HG03095 (cell line): ENCODE results near the gene SERPINB10.

ENCODE experiments used
- ATAC-seq: cut with Tn5 transposase; IDR thresholded peaks from one replicate; pipeline ENCODE4 v1.9.1; 2021; ENCODE audit warnings: moderate library complexity; ENCODE audit not compliant: unreplicated experiment

The SERPINB10 gene, protein sequence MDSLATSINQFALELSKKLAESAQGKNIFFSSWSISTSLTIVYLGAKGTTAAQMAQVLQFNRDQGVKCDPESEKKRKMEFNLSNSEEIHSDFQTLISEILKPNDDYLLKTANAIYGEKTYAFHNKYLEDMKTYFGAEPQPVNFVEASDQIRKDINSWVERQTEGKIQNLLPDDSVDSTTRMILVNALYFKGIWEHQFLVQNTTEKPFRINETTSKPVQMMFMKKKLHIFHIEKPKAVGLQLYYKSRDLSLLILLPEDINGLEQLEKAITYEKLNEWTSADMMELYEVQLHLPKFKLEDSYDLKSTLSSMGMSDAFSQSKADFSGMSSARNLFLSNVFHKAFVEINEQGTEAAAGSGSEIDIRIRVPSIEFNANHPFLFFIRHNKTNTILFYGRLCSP

GRCh38 chr18:63907664-63908063 is at the start of gene SERPINB10:
TSS of gene SERPINB10 (plus strand) at chr18:63907958. CDS start at chr18:63915511, 7,553 bp downstream.
- ATAC-seq: peak; percentile 67

- ATAC-seq: no peak
Measured at GRCh38 chr18:63858456-63858855, 49.3 kb upstream of the SERPINB10 start.

DNA sequence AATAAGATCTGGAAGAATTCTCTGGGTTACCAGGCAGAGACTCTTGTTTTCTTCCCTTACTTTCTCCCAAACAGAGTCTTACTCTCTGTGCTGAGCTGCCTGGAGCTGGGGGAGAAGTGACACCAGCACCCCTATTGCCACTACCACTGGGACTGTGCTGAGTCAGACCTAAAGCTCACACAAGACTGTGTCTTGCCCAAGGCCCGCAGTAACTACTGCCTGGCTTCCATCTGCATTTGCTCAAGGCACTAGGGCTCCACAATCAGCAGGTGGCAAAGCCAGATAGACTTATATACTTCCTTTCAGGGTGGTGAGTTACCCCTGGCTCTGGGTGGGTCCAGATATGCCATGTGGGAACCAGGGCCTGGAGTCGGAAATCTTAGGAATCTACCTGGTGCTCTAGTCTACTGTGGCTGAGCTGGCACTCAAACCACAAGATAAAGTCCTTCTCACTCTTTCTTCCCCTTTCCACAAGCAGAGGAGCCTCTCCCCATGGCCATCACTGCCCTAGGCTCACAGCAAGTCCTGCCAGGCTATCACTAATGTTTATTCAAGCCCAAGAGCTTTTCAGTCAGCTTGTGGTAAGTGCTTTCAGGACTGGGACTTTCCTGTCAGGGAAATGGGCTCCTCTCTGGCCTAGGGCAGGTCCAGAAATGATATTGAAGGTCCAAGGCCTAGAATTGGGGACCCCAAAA is 47.8 kb upstream of the SERPINB10 start:
- ATAC-seq: no peak

DNA sequence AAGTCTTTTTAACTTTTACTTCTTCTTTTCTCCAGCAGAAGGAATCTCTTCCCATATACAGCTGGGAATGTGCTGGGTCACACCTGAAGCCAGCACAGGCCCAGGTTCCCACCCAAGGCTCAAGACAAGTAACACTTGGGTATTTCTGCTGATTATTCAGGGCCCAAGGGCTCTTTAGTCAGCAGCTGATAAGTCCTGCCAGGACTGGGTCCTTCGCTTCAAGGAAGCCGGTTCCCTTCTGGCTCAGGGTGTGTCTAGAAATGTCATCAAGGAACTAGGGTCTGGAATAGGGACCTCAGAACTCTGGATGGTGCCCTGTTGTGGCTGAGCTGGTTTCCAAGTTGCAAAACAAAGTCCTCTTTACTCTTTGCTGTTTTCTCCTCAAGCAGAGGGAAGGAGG is 47.2 kb upstream of the SERPINB10 start:
- ATAC-seq: no peak

DNA sequence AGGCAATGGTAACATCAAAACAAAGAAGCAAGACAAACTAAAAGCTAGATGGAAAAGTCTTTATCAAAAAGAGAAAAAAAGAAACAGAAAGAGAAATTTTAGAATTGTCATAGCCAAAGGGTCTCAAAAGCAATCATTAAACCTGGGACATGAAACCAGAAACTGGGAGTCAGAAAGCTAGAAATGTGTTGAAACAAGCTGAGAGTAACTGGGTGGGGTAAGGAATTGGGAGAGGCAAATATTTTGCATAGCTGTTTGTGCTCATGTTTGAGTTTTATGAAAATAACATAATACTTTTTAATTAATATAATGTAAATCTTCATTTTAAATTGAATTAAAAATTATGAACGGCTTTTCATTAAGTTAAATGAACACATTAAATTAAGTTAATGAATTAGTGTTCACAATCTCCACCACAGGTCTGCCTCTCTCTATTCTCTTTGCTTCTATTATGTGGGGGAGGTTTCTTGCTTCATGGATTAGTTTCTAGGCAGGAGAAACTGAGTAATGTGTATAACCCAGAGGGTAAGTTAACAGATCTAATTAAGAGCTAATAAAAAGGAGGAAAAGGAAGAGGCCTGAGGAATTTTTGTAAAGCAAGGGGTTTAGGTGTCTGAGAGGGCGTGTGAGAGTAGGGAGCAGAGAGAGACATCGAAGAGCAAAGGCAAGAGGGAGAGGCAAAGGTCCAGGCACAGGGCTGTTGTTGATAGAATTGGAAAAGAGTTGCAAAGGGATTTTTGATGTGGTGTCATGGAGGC is 40.2 kb upstream of the SERPINB10 start:
- ATAC-seq: no peak

DNA sequence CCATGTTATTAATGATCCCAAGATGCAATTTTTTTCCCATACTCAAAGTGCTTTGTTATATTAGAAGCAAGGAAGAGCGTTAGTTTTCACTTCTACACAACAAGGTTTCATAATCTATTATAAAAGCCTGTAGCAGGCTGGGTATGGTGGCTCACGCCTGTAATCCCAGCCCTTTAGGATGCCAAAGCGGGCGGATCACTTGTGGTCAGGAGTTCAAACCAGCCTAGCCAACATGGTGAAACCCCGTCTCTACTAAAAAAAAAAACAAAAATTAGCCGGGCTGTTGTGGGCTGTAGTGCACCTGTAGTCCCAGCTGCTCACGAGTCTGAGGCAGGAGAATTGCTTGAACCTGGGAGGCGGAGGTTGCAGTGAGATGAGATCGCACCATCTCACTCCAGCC is 39.2 kb upstream of the SERPINB10 start:
- no peak for ATAC-seq

DNA sequence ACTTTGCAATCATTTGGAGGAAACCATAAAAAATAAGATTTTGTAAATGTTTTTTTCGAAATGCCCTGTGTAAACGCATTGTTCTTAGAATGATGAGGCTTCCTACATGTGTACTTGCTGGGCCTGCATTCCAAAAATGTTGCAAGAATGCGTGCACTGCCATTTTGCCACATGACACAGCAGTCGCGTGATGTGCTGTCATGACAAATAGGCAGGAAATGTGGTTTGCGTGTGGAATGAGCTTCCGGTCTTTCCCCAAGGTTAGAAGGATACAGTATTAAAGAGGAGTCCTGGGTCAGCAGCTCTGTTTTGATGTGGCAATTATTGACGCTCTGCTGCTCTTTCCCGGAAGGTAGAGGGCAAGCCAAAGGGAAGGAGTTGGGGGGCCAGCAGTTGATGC is 38.4 kb upstream of the SERPINB10 start:
- ATAC-seq: no peak

DNA sequence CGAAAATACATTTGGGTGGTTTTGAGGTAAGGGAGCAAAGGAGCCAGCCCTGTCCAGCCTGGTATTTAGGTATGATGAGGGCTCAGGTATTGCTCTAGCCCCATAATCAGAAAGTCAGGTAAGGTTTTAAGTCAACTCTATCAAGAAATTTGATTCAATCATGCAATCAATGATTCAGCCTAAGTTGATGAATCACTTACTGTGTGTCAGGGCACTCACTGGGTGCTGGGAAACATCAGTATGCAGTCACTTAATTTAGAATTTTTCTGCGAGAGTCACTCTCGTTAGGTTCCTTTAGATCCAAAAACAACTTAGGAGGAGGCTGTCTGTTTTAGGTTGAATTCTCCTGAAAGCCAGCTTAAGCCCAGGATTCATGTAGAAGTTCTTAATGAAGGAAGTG is 37.9 kb upstream of the SERPINB10 start:
- ATAC-seq: no peak

DNA sequence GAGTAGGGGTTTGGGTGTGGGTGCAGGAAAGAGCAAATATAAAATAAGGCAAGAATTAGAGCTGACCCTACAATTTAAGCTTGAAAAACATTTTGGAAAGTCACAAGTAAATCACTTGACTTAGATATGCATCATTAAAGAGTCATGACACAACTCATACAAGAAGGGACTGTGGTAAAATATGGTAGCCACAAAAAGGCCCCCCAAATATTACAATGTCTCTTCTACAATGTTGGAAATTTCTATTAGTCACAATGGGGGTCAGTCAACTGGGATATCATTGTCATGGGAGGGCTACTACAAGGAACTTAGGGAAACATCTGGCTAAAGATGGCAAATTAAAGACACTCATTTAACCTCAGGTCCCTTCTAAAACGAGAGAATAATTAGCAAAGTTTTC is 35.9 kb upstream of the SERPINB10 start:
- no peak for ATAC-seq

DNA sequence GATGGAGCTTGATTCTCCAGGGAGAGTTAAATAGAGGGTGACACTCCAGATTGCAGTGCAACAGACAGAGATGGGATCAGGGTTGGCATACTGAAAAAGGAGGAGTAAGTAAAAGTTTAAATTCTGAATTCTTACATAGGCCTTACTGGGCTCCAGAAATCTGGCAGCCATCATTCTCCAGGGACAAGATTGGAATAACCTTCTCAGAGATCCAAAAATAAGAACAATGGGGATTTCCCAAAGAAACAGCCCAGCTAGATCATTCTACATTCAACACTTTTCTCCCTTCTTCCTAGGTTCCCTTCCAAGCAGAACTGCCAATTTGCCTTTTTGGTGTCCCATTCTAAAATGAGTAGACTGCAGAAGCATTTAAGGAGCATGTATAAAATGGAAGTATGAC is 35.2 kb upstream of the SERPINB10 start:
- ATAC-seq: no peak

GRCh38 chr18:63878343-63878742 is 29.4 kb upstream of the SERPINB10 start:
- ATAC-seq: no peak

DNA sequence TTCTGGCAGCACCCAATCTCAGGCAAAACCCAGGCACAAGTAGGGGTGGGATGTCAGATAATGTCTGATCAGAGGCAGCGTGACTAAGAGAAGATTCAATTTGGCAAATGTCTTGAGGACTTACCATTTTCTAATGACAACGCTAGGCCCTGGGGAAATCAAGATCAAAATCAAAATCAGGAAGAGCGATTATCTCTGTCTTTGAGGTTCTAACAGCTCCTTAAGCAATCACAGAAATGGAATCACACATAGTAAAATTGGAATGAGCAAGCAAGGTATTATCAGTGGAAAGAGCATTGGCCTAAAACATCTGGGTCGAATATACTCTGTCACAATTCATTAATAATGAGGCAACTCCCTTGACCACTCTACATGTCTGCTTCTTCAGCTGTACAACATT is 28.8 kb upstream of the SERPINB10 start:
- ATAC-seq: no peak

- ATAC-seq: no peak
Measured at GRCh38 chr18:63879709-63880108, 28.0 kb upstream of the SERPINB10 start.

GRCh38 chr18:63881851-63882250 is 25.9 kb upstream of the SERPINB10 start:
- ATAC-seq: no peak

DNA sequence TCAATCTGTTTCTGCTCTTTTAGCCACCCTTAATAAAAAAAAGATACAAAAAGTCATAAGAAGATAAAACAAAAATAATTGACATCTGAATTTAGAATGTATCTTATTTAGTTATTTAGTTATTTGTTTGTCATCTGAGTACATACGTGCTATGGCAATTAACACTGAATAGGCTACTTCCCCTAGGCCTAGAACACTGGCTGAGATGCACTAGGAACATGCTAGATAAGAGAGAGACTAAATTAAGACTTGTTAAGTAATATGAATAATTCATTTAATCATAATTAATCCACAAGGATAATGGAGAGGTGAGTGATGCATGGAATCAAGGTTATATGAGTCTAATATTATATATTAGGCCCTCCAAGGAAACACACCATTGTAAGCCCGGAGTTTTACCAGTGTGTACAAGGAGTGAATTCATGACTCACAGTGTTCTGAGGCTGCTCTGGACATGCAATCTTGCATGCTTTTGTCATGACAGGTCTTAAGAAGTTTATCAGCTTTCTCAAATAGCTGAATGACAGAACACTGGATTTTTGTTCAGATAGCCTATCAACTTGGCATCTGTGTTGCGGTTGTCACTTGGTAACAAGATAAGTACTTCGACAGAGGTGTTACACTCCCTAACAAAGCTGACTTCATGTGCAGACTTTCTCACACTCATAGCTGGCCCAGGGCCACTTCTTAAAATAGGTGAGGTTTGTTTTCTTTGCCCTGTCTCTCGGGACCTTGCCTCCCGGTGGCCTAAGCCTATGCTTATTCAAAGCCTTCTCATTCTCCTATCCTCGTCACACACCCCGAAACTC is 25.2 kb upstream of the SERPINB10 start:
- no peak for ATAC-seq

- ATAC-seq: no peak
Measured at GRCh38 chr18:63883617-63884016, 24.1 kb upstream of the SERPINB10 start.

- ATAC-seq: no peak
Measured at GRCh38 chr18:63887424-63887823, 20.3 kb upstream of the SERPINB10 start, which contains the start of gene SERPINB2. TSS of gene SERPINB2 (plus strand) at chr18:63887705. CDS start at chr18:63891445, 3,740 bp downstream.

GRCh38 chr18:63888470-63889190 is 19.1 kb upstream of the SERPINB10 start:
- ATAC-seq: no peak

- ATAC-seq: no peak
Measured at GRCh38 chr18:63889626-63890025, 18.1 kb upstream of the SERPINB10 start.
